ENCODE data around the gene AKR7A3.
"Not testable (repeated sequence)": the region's sequence is repeated elsewhere in the genome, so short reads cannot be mapped to it uniquely, and the experiment has no call there.

AKR7A3 gene

GRCh38 chr1:19258353-19258752 lies 30.2 kb downstream of the AKR7A3 start:
- no peak for TF ChIP-seq CTCF (IDR thresholded peaks at IDR 0.05; ENCODE audit: control insufficient read depth, extremely low read depth, insufficient read depth)
- no peak for DNase-seq (ENCODE audit: low read depth)
- H3K4me3 ChIP-seq (ENCODE audit: low read depth, low read length) = no peak overlapping the region

- DNase-seq (ENCODE audit: low read depth) = no peak
- no peak overlapping the region for H3K4me3 ChIP-seq (ENCODE audit: low read depth, low read length)
- TF ChIP-seq CTCF (IDR thresholded peaks at IDR 0.05; ENCODE audit: control insufficient read depth, extremely low read depth, insufficient read depth) = no peak
Measured at GRCh38 chr1:19257178-19257914, 31.2 kb downstream of the AKR7A3 start.

- H3K4me3 ChIP-seq (ENCODE audit: low read depth, low read length); DNase-seq (ENCODE audit: low read depth): not testable (repeated sequence)
Measured at GRCh38 chr1:19256301-19256700, 32.3 kb downstream of the AKR7A3 start.

- no peak for TF ChIP-seq CTCF (IDR thresholded peaks at IDR 0.05; ENCODE audit: control insufficient read depth, extremely low read depth, insufficient read depth)
- no peak overlapping the region for H3K4me3 ChIP-seq (ENCODE audit: low read depth, low read length)
- no peak for DNase-seq (ENCODE audit: low read depth)
Measured at GRCh38 chr1:19255288-19255687, 33.3 kb downstream of the AKR7A3 start.

- H3K4me3 ChIP-seq (ENCODE audit: low read depth, low read length) = no peak overlapping the region
- no peak for TF ChIP-seq CTCF (IDR thresholded peaks at IDR 0.05; ENCODE audit: control insufficient read depth, extremely low read depth, insufficient read depth)
- no peak for DNase-seq (ENCODE audit: low read depth)
Measured at GRCh38 chr1:19254416-19254815, 34.2 kb downstream of the AKR7A3 start.

GRCh38 chr1:19251305-19252196 lies 37.0 kb downstream of the AKR7A3 start, which contains the start of the genes EMC1 and MRTO4:
EMC1 (minus strand) TSS chr1:19251524; CDS start chr1:19251509, 15 bp downstream.
MRTO4 (plus strand) TSS chr1:19251805; CDS start chr1:19251836, 31 bp downstream.
- no peak for TF ChIP-seq CTCF (IDR thresholded peaks at IDR 0.05; ENCODE audit: control insufficient read depth, extremely low read depth, insufficient read depth)
- H3K4me3 ChIP-seq (ENCODE audit: low read depth, low read length) = peak within 1 kb of the TSS; percentile 90
- DNase-seq (ENCODE audit: low read depth) = no peak

GRCh38 chr1:19250629-19251304 lies 37.8 kb downstream of the AKR7A3 start:
- peak overlapping the region; percentile 90 for H3K4me3 ChIP-seq (ENCODE audit: low read depth, low read length)
- no peak for DNase-seq (ENCODE audit: low read depth)

More at GRCh38 chr1:19250629-19251304, 37.8 kb downstream of the AKR7A3 start:
- TF ChIP-seq CTCF (IDR thresholded peaks at IDR 0.05; ENCODE audit: control insufficient read depth, extremely low read depth, insufficient read depth) = no peak
